B cell (primary cell): ENCODE measurements around the gene MEX3B.

ENCODE experiments used
- EZH2 ChIP-seq: IDR thresholded peaks from 2 replicates; pipeline ENCODE4 v1.6.1; 2012; ENCODE audit warnings: borderline replicate concordance, low read depth, mild to moderate bottlenecking, moderate library complexity, low read length; ENCODE audit not compliant: insufficient read depth, poor library complexity, severe bottlenecking
- TF ChIP-seq, protein P1 (sequence below): fragments of 200-600 bp; IDR thresholded peaks from one replicate; pipeline ENCODE4 v1.8.0; 2022; ENCODE audit warnings: antibody characterized with exemption, mild to moderate bottlenecking

DNA sequence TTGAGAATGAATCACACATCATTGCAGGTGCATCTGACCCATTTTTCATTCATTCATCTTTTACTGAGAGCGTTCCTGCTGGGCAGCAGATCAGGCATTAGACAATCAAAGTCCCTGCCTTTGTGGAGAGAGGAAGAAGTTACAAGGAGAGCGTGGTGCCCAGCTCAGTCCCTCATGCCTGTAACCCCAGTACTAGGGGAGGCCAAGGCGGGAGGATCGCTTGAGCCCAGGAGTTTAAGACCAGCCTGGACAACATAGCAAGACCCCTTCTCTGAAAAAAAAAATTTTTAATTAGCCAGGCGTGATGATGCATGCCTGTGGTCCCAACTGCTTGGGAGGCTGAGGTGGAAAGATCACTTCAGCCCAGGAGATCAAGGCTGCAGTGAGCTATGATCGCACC is 35.0 kb upstream of the MEX3B start:
- TF ChIP-seq, protein P1, sequence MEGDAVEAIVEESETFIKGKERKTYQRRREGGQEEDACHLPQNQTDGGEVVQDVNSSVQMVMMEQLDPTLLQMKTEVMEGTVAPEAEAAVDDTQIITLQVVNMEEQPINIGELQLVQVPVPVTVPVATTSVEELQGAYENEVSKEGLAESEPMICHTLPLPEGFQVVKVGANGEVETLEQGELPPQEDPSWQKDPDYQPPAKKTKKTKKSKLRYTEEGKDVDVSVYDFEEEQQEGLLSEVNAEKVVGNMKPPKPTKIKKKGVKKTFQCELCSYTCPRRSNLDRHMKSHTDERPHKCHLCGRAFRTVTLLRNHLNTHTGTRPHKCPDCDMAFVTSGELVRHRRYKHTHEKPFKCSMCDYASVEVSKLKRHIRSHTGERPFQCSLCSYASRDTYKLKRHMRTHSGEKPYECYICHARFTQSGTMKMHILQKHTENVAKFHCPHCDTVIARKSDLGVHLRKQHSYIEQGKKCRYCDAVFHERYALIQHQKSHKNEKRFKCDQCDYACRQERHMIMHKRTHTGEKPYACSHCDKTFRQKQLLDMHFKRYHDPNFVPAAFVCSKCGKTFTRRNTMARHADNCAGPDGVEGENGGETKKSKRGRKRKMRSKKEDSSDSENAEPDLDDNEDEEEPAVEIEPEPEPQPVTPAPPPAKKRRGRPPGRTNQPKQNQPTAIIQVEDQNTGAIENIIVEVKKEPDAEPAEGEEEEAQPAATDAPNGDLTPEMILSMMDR = no peak
- TF ChIP-seq EZH2 = no peak
